Loucy (cell line): Measurements from ENCODE around the gene CGA.

ENCODE experiments used
- EZH2phosphoT487 ChIP-seq: fragments of 200-600 bp; IDR thresholded peaks from 2 replicates; pipeline ENCODE4 v1.6.1; 2018; ENCODE audit warnings: antibody characterized with exemption, mild to moderate bottlenecking, moderate library complexity, borderline replicate concordance
- TF ChIP-seq, protein P1 (sequence below): fragments of 200-600 bp; sonication (generic); conservative IDR thresholded peaks from 2 replicates; pipeline ENCODE4 v1.5.1; 2014; ENCODE audit warnings: mild to moderate bottlenecking, antibody characterized with exemption, low read length

- TF ChIP-seq, protein P1, sequence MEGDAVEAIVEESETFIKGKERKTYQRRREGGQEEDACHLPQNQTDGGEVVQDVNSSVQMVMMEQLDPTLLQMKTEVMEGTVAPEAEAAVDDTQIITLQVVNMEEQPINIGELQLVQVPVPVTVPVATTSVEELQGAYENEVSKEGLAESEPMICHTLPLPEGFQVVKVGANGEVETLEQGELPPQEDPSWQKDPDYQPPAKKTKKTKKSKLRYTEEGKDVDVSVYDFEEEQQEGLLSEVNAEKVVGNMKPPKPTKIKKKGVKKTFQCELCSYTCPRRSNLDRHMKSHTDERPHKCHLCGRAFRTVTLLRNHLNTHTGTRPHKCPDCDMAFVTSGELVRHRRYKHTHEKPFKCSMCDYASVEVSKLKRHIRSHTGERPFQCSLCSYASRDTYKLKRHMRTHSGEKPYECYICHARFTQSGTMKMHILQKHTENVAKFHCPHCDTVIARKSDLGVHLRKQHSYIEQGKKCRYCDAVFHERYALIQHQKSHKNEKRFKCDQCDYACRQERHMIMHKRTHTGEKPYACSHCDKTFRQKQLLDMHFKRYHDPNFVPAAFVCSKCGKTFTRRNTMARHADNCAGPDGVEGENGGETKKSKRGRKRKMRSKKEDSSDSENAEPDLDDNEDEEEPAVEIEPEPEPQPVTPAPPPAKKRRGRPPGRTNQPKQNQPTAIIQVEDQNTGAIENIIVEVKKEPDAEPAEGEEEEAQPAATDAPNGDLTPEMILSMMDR, result no peak
- TF ChIP-seq EZH2phosphoT487, result no peak
These were observed 1.7 kb downstream of the CGA start for GRCh38 chr6:87093199-87093598.
